ENCODE results near the gene OSBPL10. TPM values are rescaled to one million over a fixed set of nuclear protein-coding genes. Genes with fewer than 3 reads are reported as not detected.

The OSBPL10 gene
- total RNA-seq, 4 donors from 2014 or later = 7.9 to 25.5 (median 11.8) TPM

- peaks cover 0 to 8% (median 0%) of the 10 kb centered on the region in 3 donors for H3K9me3 ChIP-seq
- WGBS, 2 donors (ENCODE audit: low coverage in 1 of 2) = 64 to 71% methylated on average over 6 of the region's 6 CpGs
- TF ChIP-seq EP300 (IDR thresholded peaks at IDR 0.05) (no peak), POLR2A (IDR thresholded peaks at IDR 0.05) (no peak), POLR2AphosphoS5 (IDR thresholded peaks at IDR 0.05) (no peak)
- TF ChIP-seq, protein P1, sequence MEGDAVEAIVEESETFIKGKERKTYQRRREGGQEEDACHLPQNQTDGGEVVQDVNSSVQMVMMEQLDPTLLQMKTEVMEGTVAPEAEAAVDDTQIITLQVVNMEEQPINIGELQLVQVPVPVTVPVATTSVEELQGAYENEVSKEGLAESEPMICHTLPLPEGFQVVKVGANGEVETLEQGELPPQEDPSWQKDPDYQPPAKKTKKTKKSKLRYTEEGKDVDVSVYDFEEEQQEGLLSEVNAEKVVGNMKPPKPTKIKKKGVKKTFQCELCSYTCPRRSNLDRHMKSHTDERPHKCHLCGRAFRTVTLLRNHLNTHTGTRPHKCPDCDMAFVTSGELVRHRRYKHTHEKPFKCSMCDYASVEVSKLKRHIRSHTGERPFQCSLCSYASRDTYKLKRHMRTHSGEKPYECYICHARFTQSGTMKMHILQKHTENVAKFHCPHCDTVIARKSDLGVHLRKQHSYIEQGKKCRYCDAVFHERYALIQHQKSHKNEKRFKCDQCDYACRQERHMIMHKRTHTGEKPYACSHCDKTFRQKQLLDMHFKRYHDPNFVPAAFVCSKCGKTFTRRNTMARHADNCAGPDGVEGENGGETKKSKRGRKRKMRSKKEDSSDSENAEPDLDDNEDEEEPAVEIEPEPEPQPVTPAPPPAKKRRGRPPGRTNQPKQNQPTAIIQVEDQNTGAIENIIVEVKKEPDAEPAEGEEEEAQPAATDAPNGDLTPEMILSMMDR (IDR thresholded peaks at IDR 0.05) = no peak
- H3K4me3 ChIP-seq = no peak overlapping the region
- no peak overlapping the region for H3K27ac ChIP-seq
- H3K36me3 ChIP-seq = no peaks in the 10 kb centered on the region
- no peak for ATAC-seq
- peaks cover 0 to 11% (median 0%) of the 10 kb centered on the region in 3 donors for H3K4me1 ChIP-seq
- H3K27me3 ChIP-seq = no peaks in the 10 kb centered on the region
These were observed 32.8 kb downstream of the OSBPL10 start for GRCh38 chr3:31948280-31948679.

DNA sequence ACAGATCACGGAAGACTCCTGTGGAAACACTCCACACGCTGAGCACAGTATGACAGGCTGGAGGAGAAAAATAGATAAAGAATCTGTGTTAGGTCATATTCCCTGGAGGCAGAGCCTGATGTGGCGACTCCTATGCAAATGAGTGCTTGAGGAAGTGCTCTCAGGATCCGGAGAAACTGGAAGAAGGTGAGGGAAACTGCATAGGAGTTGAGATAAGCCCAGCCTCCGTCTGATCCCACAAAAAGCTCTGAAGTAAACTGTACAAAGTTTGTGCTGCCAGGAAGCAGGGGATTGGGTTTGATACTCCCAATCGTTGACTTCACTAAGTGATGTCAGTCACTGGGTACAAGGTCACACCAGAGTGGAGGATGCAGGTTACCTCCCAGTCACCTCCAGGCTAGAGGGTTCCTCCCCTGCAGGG is 33.4 kb downstream of the OSBPL10 start:
- H3K27me3 ChIP-seq = no peaks in the 10 kb centered on the region
- H3K4me3 ChIP-seq = no peak overlapping the region
- H3K9me3 ChIP-seq = peaks cover 0 to 8% (median 0%) of the 10 kb centered on the region in 3 donors
- no peak for ATAC-seq
- WGBS, 2 donors (ENCODE audit: low coverage in 1 of 2) = 80% methylated on average over 5 of the region's 6 CpGs; no CpG with 5 or more reads in 1 of the 2 donors
- H3K36me3 ChIP-seq = no peaks in the 10 kb centered on the region
- peaks cover 0 to 11% (median 0%) of the 10 kb centered on the region in 3 donors for H3K4me1 ChIP-seq
- TF ChIP-seq POLR2AphosphoS5 (IDR thresholded peaks at IDR 0.05) (no peak), POLR2A (IDR thresholded peaks at IDR 0.05) (no peak)
- H3K27ac ChIP-seq = no peak overlapping the region

DNA sequence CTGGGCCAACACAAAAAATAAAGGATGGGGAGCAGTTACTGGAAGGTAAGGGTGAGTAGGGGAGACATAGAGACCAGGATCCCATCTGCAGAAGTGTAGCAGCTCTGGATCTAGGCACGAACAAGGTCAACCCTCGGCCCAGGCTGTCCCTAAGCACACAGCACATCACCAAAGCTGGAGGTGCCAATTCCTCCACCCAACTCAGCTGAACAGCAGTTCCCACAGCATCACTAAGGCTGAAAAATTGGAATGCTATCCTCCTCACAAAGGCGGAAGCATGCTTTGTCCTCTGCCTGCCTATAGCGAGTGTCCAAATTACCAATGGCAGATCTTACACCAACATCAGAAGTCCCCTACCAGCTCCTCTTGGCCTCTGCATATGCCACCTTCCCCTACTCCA is 33.9 kb downstream of the OSBPL10 start:
- Histone ChIP-seq H3K9me3 (peaks cover 0 to 8% (median 0%) of the 10 kb centered on the region in 3 donors), H3K36me3 (no peaks in the 10 kb centered on the region), H3K4me3 (no peak overlapping the region), H3K27me3 (no peaks in the 10 kb centered on the region), H3K27ac (no peak overlapping the region), H3K4me1 (peaks cover 0 to 11% (median 0%) of the 10 kb centered on the region in 3 donors)
- TF ChIP-seq EP300 (IDR thresholded peaks at IDR 0.05) (no peak), POLR2A (IDR thresholded peaks at IDR 0.05) (no peak), POLR2AphosphoS5 (IDR thresholded peaks at IDR 0.05) (no peak)
- TF ChIP-seq, protein P1 (IDR thresholded peaks at IDR 0.05) = no peak
- ATAC-seq = no peak
- WGBS, 2 donors (ENCODE audit: low coverage in 1 of 2) = 78 to 83% methylated on average over 3 to 4 of the region's 4 CpGs

DNA sequence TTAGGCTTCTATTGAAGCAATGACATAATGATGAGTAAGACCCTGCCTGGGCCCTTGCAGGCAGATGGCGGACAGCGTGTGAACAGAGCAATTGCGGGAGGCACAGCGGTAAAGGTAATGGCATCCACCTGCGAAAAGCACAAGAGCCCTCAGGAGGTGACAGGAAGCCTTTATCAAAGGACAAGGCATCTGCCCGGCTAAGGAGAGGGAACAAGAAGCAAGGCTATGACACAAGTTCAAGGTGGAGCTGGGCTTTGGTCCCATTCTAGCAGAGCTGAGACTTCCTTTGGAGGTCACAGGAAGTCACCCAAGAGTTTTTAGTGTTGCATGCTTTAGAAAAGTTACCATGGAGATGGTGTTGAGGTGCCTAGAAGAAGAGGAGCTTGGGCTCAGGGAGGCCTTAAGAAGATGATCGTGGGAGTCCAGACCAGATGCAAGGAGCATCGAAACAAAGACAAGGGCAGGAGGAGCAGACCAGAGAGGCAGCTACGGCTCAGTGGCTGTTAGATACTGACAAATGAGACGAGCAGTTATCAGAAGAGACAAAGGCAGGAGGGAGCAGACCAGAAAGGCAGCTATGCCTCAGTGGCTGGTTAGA is 34.5 kb downstream of the OSBPL10 start:
- Histone ChIP-seq H3K36me3 (no peaks in the 10 kb centered on the region), H3K27ac (no peak overlapping the region), H3K4me1 (peaks cover 0 to 12% (median 0%) of the 10 kb centered on the region in 3 donors), H3K4me3 (no peak overlapping the region), H3K9me3 (peaks cover 0 to 8% (median 0%) of the 10 kb centered on the region in 3 donors), H3K27me3 (no peaks in the 10 kb centered on the region)
- peak; percentile 28 for ATAC-seq
- TF ChIP-seq, protein P1 (IDR thresholded peaks at IDR 0.05) = no peak
- TF ChIP-seq POLR2A (IDR thresholded peaks at IDR 0.05) (no peak), POLR2AphosphoS5 (IDR thresholded peaks at IDR 0.05) (no peak), EP300 (IDR thresholded peaks at IDR 0.05) (no peak)
- WGBS, 2 donors (ENCODE audit: low coverage in 1 of 2) = 77 to 81% methylated on average over 10 of the region's 10 CpGs

DNA sequence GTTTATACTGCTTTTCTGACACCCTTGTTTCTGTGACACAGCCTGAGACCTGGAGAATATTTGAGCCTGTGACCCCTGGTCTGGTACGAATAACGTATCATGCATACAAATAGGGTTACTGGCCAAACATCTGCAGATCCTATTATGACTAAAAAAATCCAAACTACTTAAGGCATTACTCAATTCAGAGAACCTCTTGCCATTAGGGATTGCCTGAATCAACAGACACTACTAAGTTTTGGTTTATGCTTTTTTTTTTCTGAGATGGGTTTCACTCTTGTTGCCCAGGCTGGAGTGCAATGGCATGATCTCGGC is 35.4 kb downstream of the OSBPL10 start:
- peaks cover 0 to 19% (median 3%) of the 10 kb centered on the region in 3 donors for H3K4me1 ChIP-seq
- peaks cover 0 to 8% (median 0%) of the 10 kb centered on the region in 3 donors for H3K9me3 ChIP-seq
- peak; percentile 59 for ATAC-seq
- no peak for TF ChIP-seq EP300 (IDR thresholded peaks at IDR 0.05)
- TF ChIP-seq, protein P1 (IDR thresholded peaks at IDR 0.05) = no peak
- TF ChIP-seq POLR2AphosphoS5 (IDR thresholded peaks at IDR 0.05) = no peak
- no peak for TF ChIP-seq POLR2A (IDR thresholded peaks at IDR 0.05)
- no peaks in the 10 kb centered on the region for H3K36me3 ChIP-seq
- H3K4me3 ChIP-seq = no peak overlapping the region
- WGBS, 2 donors (ENCODE audit: low coverage in 1 of 2) = 47 to 82% methylated on average over 2 of the region's 3 CpGs
- H3K27ac ChIP-seq = peak overlapping the region in 2 of 4 donors; percentile 33 to 39
- no peaks in the 10 kb centered on the region for H3K27me3 ChIP-seq
